ENCODE results near the gene RBM15.

GRCh38 chr1:110390096-110390495 is 50.9 kb downstream of the RBM15 start:
- no peak for TF ChIP-seq YY1 (IDR thresholded peaks at IDR 0.05; ENCODE audit: insufficient read depth, insufficient read length)
- TF ChIP-seq ZNF274 (IDR thresholded peaks at IDR 0.05; ENCODE audit: low read depth, low read length) = no peak
- no peak for TF ChIP-seq SUZ12 (IDR thresholded peaks at IDR 0.05; ENCODE audit: extremely low read depth, insufficient read depth, insufficient read length)
